ENCODE data around the gene HOXA7. TPM values are rescaled to one million over a fixed set of nuclear protein-coding genes. Genes with fewer than 3 reads are reported as not detected.

Gene HOXA7
- total and polyA plus RNA-seq, 8 donors, result 0.98 to 34.8 (median 1.2) TPM; not detected in 1

DNA sequence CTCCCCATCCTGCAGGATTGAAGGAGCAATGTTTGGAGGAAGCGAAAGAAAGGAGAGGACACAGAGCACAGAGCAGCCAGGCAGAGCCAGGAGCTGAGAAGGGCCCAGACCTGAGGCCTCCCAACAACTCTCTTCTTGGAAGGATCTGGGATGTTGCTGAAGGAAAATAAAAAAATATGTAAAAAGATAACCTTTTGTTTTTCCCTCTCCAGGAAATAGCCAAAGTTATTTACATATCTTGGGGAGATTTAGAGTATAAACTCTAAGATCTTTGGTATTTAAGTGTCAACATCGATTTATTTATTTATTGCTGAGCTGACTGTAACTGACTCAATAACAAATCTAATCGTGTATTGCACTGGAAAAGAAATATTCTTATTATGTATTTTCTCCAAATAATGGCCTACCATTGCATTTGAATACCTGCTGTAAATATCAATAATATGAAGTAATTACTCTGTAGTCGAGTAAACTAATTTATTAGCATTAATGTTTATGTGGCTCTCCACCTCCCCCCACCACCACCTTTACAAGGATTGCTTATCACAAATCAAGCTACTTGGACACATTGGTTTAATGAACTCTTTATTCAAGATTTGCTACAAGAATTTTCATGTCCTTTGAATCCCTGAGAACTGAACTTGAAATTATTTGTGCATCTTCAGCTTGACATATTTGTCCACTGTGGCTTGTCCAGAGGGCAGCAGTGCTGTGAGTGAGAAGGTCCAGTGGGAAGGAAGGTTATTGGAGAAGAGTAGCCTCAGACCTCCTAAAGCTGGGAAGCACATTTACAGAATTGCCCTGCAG, 30.4 kb upstream of the HOXA7 start:
- Histone ChIP-seq H3K27ac (no peak overlapping the region), H3K36me3 (no peaks in the 10 kb centered on the region), H3K9me3 (peaks cover 0 to 16% (median 0%) of the 10 kb centered on the region in 4 donors), H3K4me3 (no peak overlapping the region), H3K4me1 (peaks cover 36 to 60% (median 54%) of the 10 kb centered on the region in 4 donors), H3K27me3 (peaks cover 76 to 100% (median 100%) of the 10 kb centered on the region in 3 donors)
- intact Hi-C loops (cut with DNase I; ENCODE audit: low total_unique reads), result no loop called here
- no peak for DNase-seq
- TF ChIP-seq EP300 (IDR thresholded peaks at IDR 0.05) (no peak), POLR2AphosphoS5 (IDR thresholded peaks at IDR 0.05) (no peak), POLR2A (IDR thresholded peaks at IDR 0.05) (no peak)
- TF ChIP-seq, protein P1, sequence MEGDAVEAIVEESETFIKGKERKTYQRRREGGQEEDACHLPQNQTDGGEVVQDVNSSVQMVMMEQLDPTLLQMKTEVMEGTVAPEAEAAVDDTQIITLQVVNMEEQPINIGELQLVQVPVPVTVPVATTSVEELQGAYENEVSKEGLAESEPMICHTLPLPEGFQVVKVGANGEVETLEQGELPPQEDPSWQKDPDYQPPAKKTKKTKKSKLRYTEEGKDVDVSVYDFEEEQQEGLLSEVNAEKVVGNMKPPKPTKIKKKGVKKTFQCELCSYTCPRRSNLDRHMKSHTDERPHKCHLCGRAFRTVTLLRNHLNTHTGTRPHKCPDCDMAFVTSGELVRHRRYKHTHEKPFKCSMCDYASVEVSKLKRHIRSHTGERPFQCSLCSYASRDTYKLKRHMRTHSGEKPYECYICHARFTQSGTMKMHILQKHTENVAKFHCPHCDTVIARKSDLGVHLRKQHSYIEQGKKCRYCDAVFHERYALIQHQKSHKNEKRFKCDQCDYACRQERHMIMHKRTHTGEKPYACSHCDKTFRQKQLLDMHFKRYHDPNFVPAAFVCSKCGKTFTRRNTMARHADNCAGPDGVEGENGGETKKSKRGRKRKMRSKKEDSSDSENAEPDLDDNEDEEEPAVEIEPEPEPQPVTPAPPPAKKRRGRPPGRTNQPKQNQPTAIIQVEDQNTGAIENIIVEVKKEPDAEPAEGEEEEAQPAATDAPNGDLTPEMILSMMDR (IDR thresholded peaks at IDR 0.05), result no peak
- 14 to 22% (median 21%) methylated on average over 4 of the region's 4 CpGs for WGBS, 5 donors

DNA sequence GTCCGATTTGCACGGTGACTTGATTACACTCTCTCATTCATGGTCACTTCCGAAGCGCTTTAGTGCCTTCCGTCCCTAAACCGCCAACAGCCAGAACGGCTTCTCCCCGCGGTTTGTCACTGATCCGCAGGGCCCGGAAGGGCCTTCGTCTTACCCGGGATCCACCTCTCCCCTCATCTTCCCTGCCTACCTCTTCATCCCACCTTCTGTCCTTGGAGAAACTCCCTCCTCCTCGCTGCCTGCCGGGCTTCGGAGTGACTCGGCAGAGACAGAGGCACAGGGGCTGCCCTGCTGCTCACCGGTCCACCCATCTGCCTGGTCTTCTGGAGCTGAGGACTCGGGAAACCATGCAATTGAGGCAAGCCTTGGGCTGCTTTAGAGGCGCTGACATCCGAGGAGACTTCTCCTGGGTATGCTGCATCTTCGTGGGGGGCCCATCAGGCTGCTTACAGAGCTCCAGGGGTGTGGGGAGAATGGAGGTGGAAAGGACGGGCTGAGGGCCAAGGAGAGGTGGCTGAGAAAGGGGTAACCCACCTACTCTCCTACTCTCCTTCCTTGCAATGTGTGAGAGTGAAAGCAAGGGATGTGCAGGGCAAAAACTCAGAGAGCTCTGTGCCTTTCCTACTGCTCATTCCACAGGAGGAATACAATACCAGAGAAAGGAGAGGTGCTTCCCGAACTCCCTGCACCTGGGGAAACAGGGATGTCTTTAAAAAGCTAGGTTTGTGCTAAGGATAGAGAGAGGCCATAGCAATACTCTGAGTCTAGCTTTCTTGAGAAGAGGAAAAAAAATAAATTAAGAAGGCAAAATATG, 29.6 kb upstream of the HOXA7 start:
- intact Hi-C loops (cut with DNase I; ENCODE audit: low total_unique reads), result no loop called here
- Histone ChIP-seq H3K9me3 (peaks cover 0 to 16% (median 0%) of the 10 kb centered on the region in 4 donors), H3K4me1 (peaks cover 35 to 58% (median 51%) of the 10 kb centered on the region in 4 donors), H3K27ac (no peak overlapping the region), H3K27me3 (peaks cover 68 to 100% (median 95%) of the 10 kb centered on the region in 3 donors), H3K36me3 (no peaks in the 10 kb centered on the region), H3K4me3 (no peak overlapping the region)
- TF ChIP-seq EP300 (IDR thresholded peaks at IDR 0.05), result no peak
- no peak for TF ChIP-seq POLR2AphosphoS5 (IDR thresholded peaks at IDR 0.05)
- TF ChIP-seq, protein P1 (IDR thresholded peaks at IDR 0.05), result no peak
- TF ChIP-seq POLR2A (IDR thresholded peaks at IDR 0.05), result no peak
- DNase-seq, result peak in 1 of 2 donors; percentile 7
- 6 to 13% (median 8%) methylated on average over 24 of the region's 24 CpGs for WGBS, 5 donors

DNA sequence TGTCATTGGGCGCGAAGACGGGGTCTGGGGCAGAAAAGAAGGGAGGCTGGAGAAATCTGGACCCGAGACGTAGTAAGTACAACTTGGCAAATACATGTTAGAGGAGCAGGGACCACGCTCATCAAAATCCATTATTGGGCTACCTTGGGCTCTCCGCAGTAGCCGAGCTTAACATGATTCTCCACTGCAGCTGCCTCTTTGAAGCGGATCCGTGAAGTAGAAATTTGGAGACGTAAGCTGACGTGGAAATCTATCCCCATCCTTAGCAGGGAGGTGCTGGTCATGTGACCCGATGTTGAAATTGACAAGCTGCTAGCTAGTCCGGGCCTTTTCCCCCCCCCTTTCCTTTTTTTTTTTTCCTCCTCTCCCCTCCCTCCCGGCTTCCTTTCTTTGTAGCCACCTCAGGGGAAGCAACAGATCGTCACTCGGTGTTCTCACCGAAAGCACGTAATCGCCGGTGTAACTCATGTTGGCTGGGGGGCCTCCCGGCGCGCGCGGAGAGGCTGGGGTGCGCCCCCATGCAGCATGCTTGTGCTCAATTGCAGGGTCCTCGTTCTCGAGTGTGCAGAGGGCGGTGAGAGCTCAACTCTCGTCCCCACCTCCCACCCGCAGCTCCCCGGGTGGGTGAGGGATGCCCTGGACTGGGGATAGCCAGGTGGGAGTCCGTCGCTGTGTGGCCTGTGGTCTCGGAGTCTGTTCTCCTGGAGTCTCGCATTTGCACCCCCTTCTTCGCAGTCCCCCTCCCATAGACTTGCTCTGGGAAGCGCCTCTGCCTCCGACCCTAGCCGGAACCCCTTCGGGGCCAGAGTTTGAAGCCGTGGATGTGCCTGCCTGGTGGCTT, 28.8 kb upstream of the HOXA7 start, which contains the start of gene HOXA11:
TSS of gene HOXA11 (minus strand) at position 220 of the 841 bp plus-strand sequence. CDS start at position 132, 88 bp downstream.
- H3K27ac ChIP-seq, result no peak within 1 kb of the TSS
- peaks cover 0 to 16% (median 0%) of the 10 kb centered on the region in 4 donors for H3K9me3 ChIP-seq
- WGBS, 5 donors, result 7 to 18% (median 14%) methylated on average over 36 to 43 of the region's 43 CpGs
- TF ChIP-seq EP300 (IDR thresholded peaks at IDR 0.05), result no peak
- no peaks in the 10 kb centered on the region for H3K36me3 ChIP-seq
- peak within 1 kb of the TSS; percentile 18 to 52 (median 40) for H3K4me3 ChIP-seq
- H3K27me3 ChIP-seq, result peaks cover 73 to 100% (median 95%) of the 10 kb centered on the region in 3 donors
- intact Hi-C loops (cut with DNase I; ENCODE audit: low total_unique reads), result no loop called here
- peaks cover 35 to 58% (median 51%) of the 10 kb centered on the region in 4 donors for H3K4me1 ChIP-seq
- peak in 1 of 2 donors; percentile 22 for DNase-seq

DNA sequence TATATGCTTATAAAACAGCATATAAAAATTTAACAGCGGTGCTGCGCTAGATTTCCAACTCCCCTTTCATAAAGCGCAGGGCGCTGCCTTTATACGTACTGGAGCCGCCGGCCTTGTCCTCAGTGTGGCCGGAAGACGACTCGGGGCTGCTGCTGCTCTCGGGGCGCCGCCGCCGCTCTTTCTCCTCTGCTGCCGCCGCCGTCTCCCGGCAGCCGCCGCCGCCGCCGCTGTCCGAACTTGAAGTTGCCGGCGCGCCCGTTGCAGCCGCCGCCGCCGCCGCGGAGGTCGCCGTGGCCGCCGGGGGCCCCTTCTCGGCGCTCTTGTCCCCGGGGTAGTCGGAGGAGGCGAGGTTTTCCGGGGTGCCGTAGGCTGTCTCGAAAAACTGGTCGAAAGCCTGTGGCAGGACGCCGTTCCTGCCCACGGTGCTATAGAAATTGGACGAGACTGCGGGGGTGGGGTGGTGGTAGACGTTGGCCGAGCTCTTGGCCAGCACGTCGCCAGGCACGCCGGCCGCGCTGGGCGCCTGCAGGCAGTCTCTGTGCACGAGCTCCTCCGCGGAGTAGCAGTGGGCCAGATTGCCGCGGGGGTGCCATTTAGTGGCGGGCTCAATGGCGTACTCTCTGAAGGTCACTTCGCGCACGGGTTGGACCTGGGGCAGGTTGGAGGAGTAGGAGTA, 28.0 kb upstream of the HOXA7 start:
- Histone ChIP-seq H3K4me3 (peak overlapping the region; percentile 18 to 52 (median 40)), H3K36me3 (no peaks in the 10 kb centered on the region), H3K27ac (no peak overlapping the region), H3K27me3 (peaks cover 74 to 100% (median 95%) of the 10 kb centered on the region in 3 donors), H3K4me1 (peaks cover 42 to 64% (median 57%) of the 10 kb centered on the region in 4 donors), H3K9me3 (peaks cover 0 to 16% (median 0%) of the 10 kb centered on the region in 4 donors)
- intact Hi-C loops (cut with DNase I; ENCODE audit: low total_unique reads), result no loop called here
- TF ChIP-seq POLR2A (IDR thresholded peaks at IDR 0.05) (no peak), EP300 (IDR thresholded peaks at IDR 0.05) (no peak)
- peak; percentile 34 to 67 for DNase-seq
- 2 to 15% (median 5%) methylated on average over 21 to 72 of the region's 72 CpGs for WGBS, 5 donors
